Superior temporal gyrus (tissue), 1 donor: ENCODE data around the gene EYA2.

ENCODE experiments used
- DNase-seq: peaks from one replicate; pipeline ENCODE4 v3.0.0-alpha.2; 2016; ENCODE audit errors: extremely low spot score

Gene EYA2

DNA sequence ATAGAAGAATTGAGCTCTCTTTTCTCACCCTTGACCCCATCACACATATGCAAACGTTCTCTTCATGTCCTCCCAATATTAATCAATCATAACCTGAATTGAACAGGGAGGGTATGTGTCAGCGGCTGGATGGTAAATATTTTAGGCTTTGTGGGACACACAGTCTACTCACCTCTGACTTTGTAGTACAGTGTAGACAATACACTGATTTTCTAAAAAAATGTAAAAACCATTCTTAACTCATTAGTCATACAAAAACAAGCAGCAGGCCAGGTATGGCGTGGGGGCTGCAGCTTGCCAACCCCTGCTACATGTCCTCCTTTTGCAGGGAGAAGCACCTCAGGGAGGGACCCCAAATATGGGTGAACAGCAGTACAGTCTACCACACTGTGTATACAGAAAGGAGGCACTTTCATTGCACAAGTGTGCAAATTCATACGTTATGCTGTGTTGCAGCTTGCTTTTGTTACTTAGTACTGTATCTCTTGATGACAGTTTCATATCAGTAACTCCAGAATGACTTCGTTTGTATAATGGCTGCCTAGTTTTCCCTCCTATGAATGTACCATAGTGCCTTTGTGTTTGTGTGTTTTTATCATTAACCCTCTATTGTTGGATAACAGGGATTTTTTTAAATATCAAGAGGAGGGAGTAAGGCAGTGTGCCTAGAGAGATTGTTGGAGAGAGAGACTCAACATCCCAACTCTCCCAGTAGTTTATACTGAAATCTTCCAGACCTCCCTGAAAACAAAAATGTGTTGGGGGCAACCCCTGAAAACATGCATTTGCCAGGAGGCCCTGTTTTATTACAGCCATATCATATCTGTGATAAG lies 247.5 kb downstream of the EYA2 start:
- no peak for DNase-seq

DNA sequence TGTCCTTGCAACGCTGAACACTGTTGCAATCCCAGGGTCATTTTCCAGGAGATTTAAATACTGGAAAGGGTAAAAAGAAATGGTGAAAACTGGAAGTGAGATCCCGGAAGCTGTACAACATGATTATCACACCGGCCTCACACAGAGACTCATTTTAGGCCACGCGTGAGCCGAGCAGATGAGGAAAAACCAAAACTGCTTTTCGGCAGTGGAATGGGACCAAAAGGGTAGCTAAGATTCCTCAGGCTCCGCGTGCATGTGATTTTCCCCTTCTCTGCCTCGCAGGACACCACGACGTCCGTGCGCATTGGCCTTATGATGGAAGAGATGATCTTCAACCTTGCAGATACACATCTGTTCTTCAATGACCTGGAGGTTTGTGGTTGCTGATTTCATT lies 248.1 kb downstream of the EYA2 start:
- DNase-seq: no peak

DNA sequence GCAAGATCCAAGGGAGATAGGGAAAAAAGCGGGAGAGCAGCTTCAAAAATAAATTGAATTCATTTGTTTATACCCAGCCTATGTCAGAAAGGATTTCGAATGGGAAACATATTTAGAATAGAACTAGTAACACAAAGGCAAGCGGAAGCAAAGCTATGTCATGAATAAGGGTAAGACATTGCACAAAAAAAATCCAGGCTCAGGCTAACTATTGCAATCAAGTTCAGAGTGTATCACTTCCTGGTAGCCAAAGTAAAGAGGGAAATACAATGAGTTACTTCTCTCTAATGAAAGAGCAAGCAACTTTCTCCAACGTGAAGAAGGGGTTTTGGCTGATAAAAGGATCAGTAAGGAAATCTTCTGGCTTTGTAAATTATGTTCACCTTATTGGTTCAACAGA lies 249.0 kb downstream of the EYA2 start:
- DNase-seq: no peak

DNA sequence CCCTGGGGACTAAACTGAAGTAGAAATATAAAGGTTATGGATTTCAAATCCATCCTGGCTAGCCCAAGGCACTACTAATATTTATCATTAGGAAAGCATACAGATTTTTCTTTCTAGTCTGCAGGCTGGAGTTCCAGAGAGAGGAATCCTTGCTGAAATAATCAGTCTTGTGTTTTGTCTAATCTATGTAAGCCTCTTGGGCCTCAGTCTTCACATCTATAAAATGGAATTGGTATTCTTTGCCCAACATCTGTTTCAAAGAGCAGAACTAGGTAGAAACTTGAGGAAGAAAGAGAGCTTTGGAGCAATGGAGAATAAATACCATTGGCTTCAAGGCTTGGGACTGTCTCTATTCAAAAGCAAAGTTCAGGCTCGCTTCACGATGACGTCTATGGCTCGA lies 249.8 kb downstream of the EYA2 start:
- no peak for DNase-seq

DNA sequence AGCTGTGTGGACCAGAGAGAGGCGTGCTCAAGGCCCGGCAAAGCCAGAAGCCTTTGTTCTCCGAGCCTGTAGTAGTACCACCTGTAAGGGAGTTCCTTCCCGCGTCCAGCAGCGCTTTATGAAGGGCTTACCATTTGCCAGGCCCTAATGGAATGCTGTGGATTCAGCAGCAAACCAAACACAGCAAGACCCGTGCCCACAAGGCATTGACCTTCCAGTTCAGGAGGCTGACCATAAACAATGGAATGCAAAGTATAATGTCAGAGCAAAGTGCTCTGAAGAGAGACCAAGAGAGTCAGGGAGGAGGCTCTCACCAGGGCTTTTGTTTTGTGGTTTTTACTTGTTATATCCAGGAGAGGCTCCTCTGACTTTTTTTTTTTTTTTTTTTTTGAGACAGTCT lies 252.0 kb downstream of the EYA2 start:
- no peak for DNase-seq

DNA sequence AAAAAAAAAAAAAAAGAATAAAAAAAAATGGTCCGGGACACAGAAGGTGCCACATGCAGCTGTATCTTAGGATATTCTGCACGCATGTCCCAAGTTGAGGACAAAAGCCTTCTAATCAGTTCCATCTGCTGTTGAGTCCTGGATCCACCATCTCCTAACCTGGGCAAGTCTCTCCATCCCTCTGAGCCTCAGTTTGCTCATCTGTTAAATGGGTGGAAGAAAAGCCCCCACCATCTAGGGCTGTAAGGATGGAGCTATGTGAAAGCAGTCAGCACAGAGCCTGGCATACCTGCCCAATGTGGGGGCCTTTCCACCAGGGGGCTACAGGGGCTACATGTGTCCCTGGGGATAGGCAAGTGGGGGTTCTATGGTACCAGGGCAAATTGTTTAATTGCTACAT lies 253.4 kb downstream of the EYA2 start:
- DNase-seq: no peak

DNA sequence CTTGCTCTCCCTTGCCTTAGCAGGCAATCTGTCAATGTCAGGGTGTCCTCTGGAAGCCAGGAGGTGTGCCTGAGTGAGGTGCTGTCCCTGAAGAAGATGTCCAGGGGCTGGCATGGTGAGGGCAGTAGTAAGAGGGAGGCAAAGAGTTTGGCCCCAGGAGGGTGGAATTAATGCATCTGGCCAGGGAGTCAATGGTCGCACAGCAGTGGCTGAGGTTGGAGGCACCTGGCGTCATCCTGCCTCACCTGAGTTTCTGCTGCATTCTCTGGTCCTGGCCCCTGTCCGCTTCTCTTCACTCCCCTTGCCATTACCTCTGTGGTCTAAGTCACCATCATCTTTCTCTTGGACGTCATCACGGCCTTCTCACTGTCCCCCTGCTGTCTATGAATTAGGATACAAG lies 255.3 kb downstream of the EYA2 start:
- no peak for DNase-seq

DNA sequence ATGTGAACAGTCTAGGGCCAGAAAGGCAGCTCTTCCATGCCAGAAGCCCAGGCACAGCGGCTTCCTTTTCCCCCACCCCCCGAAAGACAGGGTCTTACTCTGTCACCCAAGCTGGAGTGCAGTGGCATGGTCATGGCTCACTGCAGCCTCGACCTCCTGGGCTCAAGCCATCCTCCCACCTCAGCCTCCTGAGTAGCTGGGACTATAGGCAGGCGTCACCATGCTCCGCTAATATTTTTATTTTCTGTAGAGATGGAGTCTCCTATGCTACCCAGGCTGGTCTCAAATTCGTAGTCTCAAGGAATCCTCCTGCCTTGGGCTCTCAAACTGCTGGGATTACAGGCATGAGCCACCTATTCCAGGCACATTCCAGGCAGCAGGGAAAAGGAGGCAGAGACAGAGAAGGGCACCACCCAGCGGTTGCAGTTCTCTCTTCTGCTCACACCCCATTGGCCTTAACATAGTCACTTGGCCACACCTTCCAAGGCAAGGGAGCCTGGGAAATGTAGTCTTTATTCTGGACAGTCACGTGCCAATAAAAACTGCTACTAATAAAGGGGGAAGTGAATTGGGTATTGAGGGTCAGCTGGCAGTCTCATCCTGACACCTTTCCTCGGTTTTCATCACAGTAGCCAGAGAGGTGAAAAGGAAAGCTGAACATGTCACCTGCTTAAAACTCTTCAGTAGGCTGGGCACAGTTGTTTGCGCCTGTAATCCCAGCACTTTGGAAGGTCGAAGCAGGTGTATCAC lies 255.9 kb downstream of the EYA2 start:
- peak; percentile 15 for DNase-seq

DNA sequence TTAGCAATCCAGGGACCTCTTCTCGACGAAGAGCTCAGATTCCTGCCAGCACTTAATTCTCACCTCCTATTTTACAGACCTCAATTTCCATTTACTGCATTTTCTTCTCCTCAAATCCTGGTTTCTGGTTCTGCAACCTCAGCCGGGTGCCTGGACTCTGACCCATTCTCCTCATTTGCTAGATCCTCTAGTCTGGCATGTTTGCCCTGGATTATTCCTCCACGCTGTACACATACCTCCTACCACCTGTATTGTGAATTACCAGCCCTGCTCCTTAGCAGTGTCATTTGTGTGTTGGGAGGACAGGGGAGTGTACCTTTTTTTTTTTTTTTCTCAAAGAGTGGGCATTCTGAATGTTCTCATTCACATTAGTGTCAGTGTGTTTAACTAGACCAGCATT lies 257.4 kb downstream of the EYA2 start:
- no peak for DNase-seq

DNA sequence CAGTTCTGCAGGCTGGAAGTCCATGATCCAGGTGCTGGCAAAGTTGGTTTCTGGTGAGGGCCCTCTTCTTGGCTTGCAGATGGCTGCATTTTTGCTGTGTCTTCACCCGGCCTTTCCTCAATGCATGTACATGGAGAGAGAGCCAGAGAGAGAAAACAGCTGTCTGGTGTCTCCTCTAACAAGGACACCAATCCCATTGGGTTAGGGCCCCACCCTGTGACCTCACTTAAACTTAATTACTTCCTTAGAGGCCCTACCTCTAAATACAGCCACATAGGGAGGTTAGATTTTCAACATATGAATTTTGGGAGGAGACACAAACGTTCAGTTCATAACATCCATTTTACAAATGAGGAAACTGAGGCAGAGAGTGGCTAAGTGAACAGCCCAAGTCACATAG lies 259.4 kb downstream of the EYA2 start:
- no peak for DNase-seq

DNA sequence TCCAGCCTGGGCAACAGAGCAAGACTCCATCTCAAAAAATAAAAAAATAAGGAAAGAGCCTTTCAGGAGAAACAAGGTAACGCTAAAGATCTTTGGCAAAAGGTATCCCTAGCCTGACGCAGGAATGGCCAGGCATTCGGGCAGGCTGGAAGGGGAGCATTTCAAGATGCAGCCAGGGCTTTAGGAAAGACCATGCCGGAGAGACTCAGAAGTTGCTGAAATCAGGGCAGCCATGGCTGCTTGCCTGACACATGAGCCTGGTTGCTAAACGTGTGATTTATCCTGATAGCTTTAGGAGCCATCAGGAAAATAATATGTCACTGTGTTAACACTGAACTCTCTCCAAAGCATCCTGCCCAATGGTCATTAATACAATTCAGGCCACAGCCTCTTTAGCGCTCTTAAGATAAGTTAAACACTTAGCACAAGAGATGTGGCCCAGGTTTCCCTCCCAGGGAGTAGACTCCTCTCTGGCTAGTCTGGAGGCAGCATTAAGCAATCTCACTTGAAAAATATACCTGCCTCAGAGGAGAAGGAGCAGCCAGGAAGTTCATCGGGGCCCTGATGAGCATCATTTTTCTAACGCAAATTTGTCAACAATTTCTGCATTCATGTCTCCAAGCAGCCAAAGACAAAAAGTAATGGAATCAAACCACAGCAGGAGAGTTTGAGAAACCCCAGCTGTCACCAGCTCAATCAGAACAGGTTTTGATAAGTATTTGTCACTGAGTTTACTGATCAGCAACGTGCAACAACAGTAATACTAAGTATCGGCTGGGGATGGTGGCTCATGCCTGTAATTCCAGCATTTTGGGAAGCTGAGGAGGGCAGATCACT lies 261.9 kb downstream of the EYA2 start:
- DNase-seq: no peak

DNA sequence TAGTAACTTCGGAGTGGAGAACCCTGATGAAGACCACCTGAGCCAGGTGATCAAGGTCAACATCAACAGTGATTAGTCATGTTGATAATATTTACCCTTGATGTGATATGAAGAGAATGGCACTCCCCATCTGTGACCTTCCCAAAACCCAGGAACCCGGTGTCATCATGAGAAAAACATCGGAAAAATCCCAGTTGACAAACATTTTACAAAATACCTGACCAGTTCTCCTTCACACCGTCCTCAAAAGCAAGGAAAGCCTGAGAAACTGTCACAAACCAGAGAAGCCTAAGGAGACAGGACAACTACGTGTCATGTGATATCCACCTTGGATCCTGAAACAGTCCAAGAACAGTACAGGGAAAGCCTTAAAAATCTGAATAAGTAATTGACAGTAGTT lies 264.5 kb downstream of the EYA2 start:
- DNase-seq: no peak

DNA sequence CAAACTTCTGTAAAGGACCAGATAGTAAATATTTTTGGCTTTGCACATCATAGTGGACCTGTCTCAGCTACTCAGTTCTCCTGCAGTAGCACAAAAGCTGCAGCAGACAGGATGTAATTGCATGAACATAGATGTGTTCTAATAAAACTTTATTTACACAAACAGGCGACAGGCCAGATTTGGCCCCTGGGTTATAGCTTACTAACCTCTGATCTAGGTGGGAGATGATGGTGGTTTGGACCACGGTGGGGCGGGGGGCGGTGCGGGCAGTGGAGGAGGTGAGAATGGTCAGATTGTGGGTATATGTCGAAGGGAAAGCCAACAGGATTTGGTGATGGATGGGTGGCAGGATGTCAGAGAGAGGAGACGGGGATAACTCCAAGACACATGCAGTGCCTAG lies 265.6 kb downstream of the EYA2 start:
- DNase-seq: no peak

DNA sequence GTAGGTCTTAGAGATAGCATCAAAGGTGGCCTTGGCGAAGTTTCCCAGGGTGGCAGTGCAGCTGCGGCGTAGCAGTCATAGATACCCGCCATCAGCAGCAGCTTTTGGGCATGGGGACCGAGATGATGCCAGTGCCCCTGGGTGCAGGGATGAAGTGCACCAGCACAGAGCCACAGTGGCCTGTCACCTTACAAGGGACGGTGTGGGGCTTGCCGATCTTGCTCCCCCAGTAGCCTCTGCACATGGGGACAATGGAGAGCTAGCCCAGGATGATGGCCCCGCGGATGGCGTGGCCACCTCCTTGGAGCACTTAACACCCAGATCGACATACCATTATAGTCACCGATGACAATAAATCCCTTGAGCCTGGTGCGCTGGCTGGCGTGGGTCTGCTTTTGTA lies 266.3 kb downstream of the EYA2 start:
- DNase-seq: no peak

DNA sequence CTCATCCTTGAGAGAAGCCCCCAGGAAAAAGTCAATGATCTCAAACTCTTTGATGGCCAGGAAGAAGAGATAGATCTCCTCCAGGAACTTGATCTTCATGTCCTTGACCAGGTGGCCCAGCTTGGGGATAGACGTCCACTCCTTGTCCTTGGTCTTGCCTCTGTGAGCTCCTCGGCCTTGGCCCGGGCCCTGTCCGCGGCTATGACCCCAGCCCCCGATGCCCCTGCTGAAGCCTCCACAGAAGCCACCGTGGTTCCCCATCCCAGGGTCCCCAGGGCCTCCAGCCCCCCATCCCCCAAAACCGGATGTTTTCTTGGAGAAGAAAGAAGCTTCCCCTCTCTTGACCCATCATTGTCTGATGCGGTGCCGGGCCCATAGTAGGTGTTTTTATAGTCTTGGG lies 266.8 kb downstream of the EYA2 start:
- DNase-seq: no peak

DNA sequence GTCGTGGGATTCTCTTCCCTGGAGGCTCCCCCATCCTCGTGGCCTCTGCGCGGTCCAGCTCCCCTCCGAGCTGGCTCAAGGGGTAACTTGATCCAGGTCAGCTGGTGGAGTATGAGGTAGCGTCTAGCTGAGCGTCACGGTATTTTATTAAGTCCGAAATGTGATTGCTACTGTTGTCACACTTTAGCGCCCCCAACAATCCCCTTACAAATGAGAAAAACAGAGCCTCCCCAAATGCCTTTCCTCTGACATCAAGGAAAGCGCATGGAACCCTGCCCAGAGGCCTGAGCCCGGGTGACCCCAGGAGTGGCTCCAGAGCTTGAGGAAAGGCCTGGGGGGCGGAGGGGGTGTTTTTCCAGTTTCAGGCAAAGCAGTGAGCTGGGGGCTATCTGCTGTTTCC lies 269.5 kb downstream of the EYA2 start:
- no peak for DNase-seq

DNA sequence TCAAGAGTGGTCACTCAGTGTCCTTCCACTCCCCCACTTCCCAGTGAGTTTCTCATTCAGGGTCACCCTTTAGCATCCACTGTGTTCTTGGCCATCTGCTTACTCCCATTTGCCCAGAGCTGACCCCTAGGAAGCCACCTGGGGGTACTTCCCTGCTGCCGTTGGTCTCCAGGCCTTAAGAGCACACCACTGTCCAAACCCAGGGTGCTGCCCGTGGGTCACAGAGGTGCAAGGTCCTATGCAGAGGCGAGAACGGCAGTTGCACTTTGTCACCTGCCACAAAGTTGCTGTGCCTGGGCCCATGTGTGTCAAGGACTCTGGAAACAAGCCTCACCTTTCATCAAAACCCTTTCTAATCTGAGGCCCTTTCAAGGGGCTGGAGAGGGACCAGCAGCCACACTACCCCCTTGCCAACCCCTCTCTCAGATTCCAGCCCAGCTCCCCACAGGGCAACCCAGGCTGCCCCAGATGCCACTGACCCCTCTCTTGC lies 270.8 kb downstream of the EYA2 start:
- no peak for DNase-seq

DNA sequence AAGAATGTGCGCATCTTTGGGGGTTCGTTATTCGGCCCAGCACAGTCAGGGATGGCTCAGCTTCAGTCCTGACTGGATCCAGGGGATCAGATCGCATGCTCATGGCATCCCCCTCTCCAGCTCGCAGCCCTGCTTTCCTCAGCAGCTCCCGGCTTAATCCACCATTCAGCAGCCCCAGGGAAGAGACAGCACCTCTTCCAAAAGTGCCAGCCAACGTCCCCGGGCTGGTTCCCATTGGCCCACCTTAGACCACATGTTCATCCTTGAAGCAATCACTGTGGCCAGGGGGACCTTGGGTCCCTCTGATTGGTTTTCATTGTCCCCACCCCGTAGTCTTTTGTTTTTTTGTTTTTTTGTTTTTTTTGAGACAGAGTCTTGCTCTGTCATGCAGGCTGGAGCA lies 273.2 kb downstream of the EYA2 start:
- DNase-seq: no peak

DNA sequence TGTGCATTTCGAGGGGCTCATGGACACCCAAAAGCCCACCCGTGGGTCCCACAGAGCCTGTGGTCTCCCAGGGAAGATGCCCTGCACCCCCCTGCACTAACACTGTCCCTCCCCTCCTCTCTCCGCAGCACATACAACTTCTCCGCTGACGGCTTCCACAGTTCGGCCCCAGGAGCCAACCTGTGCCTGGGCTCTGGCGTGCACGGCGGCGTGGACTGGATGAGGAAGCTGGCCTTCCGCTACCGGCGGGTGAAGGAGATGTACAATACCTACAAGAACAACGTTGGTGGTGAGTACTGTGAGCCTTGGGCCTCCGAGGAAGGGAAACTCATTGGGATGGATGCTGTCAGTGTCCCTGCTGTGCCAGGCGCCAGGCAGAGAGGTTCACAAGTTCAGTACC lies 277.9 kb downstream of the EYA2 start:
- DNase-seq: no peak

DNA sequence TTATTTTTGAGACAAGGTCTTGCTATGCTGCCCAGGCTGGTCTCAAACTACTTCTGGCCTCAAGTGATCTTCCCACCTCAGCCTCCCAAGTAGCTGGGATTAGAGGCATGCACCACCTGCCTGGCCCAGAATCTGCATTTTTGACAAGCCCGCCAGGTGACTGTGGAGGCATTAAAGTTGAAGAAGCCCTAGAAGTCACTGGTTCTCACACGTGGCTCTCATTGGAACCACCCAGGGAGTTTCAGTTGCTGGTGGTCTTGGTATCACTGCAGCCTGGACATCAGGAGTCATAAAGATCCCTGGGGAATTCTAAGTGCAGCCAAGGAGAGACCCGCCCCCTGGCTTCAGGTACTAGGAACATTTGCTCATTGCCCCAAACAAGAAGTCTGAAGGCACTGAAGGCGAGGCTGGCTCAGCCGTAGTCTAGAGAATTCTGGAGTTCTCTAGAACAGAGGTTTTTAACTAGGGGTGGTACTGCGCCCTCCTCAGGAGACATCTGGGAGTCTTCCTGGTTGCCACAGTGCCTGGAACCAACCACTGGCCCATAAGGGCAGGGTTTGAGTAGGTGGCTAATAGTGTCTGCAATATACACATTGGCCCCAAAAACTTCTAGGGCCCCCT lies 279.1 kb downstream of the EYA2 start:
- no peak for DNase-seq

DNA sequence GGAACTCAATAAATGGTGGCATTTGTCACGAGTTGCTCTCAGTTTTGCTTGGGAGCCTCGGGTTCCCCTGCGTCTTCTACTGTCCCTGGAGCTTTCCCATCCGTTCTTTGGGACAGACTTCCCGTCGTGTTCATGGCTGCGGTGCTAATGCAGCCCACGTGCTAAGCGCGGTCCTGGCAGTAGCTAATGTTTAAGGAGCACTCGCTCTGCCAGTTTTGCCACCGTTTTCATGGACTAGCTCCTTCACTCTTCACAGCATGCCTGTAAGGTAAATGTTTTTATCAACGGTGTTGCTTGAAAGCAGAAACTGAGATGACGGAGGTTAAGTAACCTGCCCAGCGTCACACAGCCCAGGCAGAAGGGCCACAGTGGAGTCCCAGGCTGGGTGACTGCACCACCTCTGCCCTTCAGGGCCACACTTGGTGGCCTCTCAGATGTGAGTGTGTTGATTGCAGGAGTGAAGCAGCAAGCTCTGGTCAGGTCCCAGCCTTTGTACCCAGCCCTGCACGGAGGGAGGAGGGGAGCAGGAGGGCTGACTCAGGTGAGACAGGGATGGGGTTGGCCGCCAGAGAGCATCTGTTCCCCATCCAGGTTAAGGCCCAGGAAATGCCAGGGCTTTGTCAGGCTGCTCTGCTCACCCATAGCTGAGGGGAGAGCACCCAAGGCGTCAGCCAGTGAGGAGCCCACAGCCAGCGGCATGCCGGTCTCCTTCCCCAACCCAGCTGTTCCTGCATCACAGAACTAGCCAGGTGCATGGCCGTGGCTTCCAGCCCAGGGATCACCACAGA lies 280.0 kb downstream of the EYA2 start:
- no peak for DNase-seq
